ENCODE data around the gene RAB35. TPM values are rescaled to one million over a fixed set of nuclear protein-coding genes. Genes with fewer than 3 reads are reported as not detected.

The RAB35 gene
- polyA plus RNA-seq, 1 donor from 2014 or later = 60.2 TPM

- no peaks in the 10 kb centered on the region for H3K9me2 ChIP-seq (ENCODE audit: insufficient read depth, low read length)
- peak overlapping the region; percentile 65 for H3K9ac ChIP-seq (ENCODE audit: low read length)
- no peaks in the 10 kb centered on the region for H3F3A ChIP-seq (ENCODE audit: insufficient read depth, low read length, poor library complexity, severe bottlenecking)
- no peaks in the 10 kb centered on the region for H3K9me3 ChIP-seq (ENCODE audit: low read length)
- peak overlapping the region; percentile 68 for H3K4me3 ChIP-seq (ENCODE audit: low read length)
- H3K27me3 ChIP-seq (ENCODE audit: insufficient read depth, low read depth, low read length) = no peaks in the 10 kb centered on the region
- peaks cover 4% of the 10 kb centered on the region for H3K36me3 ChIP-seq (ENCODE audit: insufficient read depth, low read length)
- H3K27ac ChIP-seq (ENCODE audit: low read length) = peak overlapping the region; percentile 82
- H3K4me2 ChIP-seq (ENCODE audit: low read length) = peak overlapping the region; percentile 69
- H3K79me2 ChIP-seq (replicated peaks; ENCODE audit: insufficient read depth, low read length) = no peaks in the 10 kb centered on the region
- H2AFZ ChIP-seq (ENCODE audit: low read depth, low read length) = peak overlapping the region; percentile 31
- TF ChIP-seq EZH2 (IDR thresholded peaks at IDR 0.05; ENCODE audit: borderline replicate concordance, insufficient read depth, low read length, poor library complexity, severe bottlenecking) (no peak), EP300 (conservative IDR thresholded peaks at IDR 0.05; ENCODE audit: poor library complexity, severe bottlenecking) (peak; percentile 85), TAF1 (IDR thresholded peaks at IDR 0.05; ENCODE audit: low read depth) (peak; percentile 75), RAD21 (conservative IDR thresholded peaks at IDR 0.05) (peak; percentile 88), POLR2AphosphoS5 (IDR thresholded peaks at IDR 0.05) (peak; percentile 83), MXI1 (conservative IDR thresholded peaks at IDR 0.05; ENCODE audit: poor library complexity, severe bottlenecking) (peak; percentile 89), SMC3 (conservative IDR thresholded peaks at IDR 0.05; ENCODE audit: poor library complexity) (peak; percentile 97)
- TF ChIP-seq, protein P1, sequence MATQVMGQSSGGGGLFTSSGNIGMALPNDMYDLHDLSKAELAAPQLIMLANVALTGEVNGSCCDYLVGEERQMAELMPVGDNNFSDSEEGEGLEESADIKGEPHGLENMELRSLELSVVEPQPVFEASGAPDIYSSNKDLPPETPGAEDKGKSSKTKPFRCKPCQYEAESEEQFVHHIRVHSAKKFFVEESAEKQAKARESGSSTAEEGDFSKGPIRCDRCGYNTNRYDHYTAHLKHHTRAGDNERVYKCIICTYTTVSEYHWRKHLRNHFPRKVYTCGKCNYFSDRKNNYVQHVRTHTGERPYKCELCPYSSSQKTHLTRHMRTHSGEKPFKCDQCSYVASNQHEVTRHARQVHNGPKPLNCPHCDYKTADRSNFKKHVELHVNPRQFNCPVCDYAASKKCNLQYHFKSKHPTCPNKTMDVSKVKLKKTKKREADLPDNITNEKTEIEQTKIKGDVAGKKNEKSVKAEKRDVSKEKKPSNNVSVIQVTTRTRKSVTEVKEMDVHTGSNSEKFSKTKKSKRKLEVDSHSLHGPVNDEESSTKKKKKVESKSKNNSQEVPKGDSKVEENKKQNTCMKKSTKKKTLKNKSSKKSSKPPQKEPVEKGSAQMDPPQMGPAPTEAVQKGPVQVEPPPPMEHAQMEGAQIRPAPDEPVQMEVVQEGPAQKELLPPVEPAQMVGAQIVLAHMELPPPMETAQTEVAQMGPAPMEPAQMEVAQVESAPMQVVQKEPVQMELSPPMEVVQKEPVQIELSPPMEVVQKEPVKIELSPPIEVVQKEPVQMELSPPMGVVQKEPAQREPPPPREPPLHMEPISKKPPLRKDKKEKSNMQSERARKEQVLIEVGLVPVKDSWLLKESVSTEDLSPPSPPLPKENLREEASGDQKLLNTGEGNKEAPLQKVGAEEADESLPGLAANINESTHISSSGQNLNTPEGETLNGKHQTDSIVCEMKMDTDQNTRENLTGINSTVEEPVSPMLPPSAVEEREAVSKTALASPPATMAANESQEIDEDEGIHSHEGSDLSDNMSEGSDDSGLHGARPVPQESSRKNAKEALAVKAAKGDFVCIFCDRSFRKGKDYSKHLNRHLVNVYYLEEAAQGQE (IDR thresholded peaks at IDR 0.05; ENCODE audit: borderline replicate concordance) = no peak
- TF ChIP-seq, protein P2, sequence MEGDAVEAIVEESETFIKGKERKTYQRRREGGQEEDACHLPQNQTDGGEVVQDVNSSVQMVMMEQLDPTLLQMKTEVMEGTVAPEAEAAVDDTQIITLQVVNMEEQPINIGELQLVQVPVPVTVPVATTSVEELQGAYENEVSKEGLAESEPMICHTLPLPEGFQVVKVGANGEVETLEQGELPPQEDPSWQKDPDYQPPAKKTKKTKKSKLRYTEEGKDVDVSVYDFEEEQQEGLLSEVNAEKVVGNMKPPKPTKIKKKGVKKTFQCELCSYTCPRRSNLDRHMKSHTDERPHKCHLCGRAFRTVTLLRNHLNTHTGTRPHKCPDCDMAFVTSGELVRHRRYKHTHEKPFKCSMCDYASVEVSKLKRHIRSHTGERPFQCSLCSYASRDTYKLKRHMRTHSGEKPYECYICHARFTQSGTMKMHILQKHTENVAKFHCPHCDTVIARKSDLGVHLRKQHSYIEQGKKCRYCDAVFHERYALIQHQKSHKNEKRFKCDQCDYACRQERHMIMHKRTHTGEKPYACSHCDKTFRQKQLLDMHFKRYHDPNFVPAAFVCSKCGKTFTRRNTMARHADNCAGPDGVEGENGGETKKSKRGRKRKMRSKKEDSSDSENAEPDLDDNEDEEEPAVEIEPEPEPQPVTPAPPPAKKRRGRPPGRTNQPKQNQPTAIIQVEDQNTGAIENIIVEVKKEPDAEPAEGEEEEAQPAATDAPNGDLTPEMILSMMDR (IDR thresholded peaks at IDR 0.05; ENCODE audit: poor library complexity, severe bottlenecking) = peak; percentile 100
- H4K20me1 ChIP-seq (ENCODE audit: insufficient read depth) = no peaks in the 10 kb centered on the region
Observed at GRCh38 chr12:120086801-120087621, 29.5 kb downstream of the RAB35 start.

DNA sequence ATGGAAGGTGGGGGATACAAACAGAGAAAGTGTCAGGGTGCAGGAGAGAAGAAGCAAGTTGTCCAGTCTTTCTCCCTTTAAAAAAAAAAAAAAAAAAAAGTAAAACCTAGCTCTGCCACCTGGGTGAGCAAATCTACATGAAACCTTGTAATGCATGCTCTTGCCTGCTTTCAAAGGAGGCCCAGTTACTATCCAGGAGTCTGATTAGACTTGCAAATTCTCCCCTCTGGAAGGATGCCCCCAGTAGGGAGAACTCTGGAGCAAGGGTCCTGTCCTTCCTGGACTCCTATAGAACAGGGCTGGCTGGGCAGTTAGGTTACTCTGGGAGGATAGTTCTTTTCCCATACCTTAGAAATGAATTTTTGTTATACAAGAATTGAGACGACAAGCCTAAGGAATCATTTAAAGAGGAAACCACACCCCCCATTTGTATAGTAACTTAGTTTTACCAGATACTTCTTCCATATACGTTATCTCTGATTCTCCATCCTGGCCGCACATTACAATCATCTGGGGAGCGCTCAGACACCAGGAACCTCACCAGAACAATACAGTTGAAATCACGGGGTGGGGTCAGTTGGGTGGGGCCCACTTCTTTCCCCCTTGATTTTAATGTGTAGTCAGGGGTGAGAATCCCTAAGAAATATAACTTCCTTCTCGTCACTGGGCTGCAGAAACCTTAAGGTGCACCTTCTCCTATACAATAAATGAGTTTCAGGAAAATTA lies 30.5 kb downstream of the RAB35 start:
- TF ChIP-seq RAD21 (conservative IDR thresholded peaks at IDR 0.05) (no peak), SMC3 (conservative IDR thresholded peaks at IDR 0.05; ENCODE audit: poor library complexity) (no peak), MXI1 (conservative IDR thresholded peaks at IDR 0.05; ENCODE audit: poor library complexity, severe bottlenecking) (no peak), TAF1 (IDR thresholded peaks at IDR 0.05; ENCODE audit: low read depth) (no peak), POLR2AphosphoS5 (IDR thresholded peaks at IDR 0.05) (no peak), EZH2 (IDR thresholded peaks at IDR 0.05; ENCODE audit: borderline replicate concordance, insufficient read depth, low read length, poor library complexity, severe bottlenecking) (no peak), EP300 (conservative IDR thresholded peaks at IDR 0.05; ENCODE audit: poor library complexity, severe bottlenecking) (no peak)
- TF ChIP-seq, protein P1 (IDR thresholded peaks at IDR 0.05; ENCODE audit: borderline replicate concordance) = no peak
- TF ChIP-seq, protein P2 (IDR thresholded peaks at IDR 0.05; ENCODE audit: poor library complexity, severe bottlenecking) = no peak
- Histone ChIP-seq H3K9me3 (ENCODE audit: low read length) (no peaks in the 10 kb centered on the region), H2AFZ (ENCODE audit: low read depth, low read length) (no peak overlapping the region), H3K79me2 (replicated peaks; ENCODE audit: insufficient read depth, low read length) (no peaks in the 10 kb centered on the region), H3K9ac (ENCODE audit: low read length) (no peak overlapping the region), H3K9me2 (ENCODE audit: insufficient read depth, low read length) (no peaks in the 10 kb centered on the region), H3K4me3 (ENCODE audit: low read length) (peak overlapping the region; percentile 68), H3F3A (ENCODE audit: insufficient read depth, low read length, poor library complexity, severe bottlenecking) (no peaks in the 10 kb centered on the region), H3K27ac (ENCODE audit: low read length) (no peak overlapping the region), H4K20me1 (ENCODE audit: insufficient read depth) (no peaks in the 10 kb centered on the region), H3K36me3 (ENCODE audit: insufficient read depth, low read length) (no peaks in the 10 kb centered on the region), H3K27me3 (ENCODE audit: insufficient read depth, low read depth, low read length) (no peaks in the 10 kb centered on the region), H3K4me2 (ENCODE audit: low read length) (peak overlapping the region; percentile 59)

All from neural cell (in vitro differentiated cells).